ENCODE results near the gene C5orf63. TPM values are rescaled to one million over a fixed set of nuclear protein-coding genes. Genes with fewer than 3 reads are reported as not detected.

Gene C5orf63
- total RNA-seq, 3 donors from 2014 or later (not counting 1 experiment from before 2014, with no cell fraction given), result 10.4 to 18.8 (median 11.7) TPM

DNA sequence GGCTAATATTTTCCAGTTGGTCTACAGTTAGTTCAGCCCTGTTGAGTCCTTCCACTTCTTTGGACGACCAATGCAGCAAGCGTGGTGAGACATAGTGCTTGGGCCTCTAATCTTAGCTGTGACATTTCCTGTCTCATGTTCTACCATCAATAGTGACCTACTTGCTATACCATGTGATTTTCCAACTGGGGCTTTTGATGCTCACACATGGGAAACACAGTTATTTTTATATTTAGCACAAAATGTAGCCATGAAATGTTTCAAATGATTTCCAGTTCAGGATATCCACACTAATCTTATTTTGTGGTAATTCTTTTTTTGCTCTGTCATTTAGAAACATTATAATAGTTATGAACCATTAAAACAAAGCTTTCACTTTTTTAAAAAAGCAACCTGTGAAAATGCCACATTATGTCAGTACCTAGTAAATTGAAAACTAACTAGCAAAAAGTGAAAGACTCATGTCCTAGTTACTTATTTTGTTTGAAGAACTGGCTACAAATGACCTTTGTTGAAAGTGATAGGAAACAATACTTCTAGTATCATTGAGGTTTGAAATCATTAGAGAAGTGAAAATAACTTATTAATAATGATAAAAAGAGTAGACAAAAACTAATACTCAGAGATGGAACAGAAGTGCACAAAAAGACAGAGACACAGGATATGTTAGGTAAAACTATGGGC, 61.2 kb downstream of the C5orf63 start:
- peaks cover 3% of the 10 kb centered on the region for H3K4me1 ChIP-seq (ENCODE audit: control insufficient read depth, insufficient read depth, low read length)
- Mint-ChIP-seq H3K4me1 (peaks cover 10 to 22% of the 10 kb centered on the region in 2 donors), H3K27me3 (ENCODE audit: low read depth in 2 of 2) (no peaks in the 10 kb centered on the region), H3K27ac (peak overlapping the region; percentile 58 to 72), H3K4me3 (no peak overlapping the region), H3K9me3 (peaks cover 0 to 2% of the 10 kb centered on the region in 2 donors), H3K36me3 (no peaks in the 10 kb centered on the region)
- 4% methylated on average over 2 of the region's 2 CpGs for WGBS (ENCODE audit: insufficient coverage)
- H3K27ac ChIP-seq (ENCODE audit: low read length), result no peak overlapping the region
- intact Hi-C loops (cut with micrococcal nuclease), result no loop called here
- peak; percentile 75 to 97 (median 89) for ATAC-seq
- peak in 1 of 2 donors; percentile 10 for DNase-seq
- no peaks in the 10 kb centered on the region for H3K27me3 ChIP-seq (ENCODE audit: control insufficient read depth, insufficient read depth, low read length)
- H3K9me3 ChIP-seq (ENCODE audit: control insufficient read depth, insufficient read depth, low read length), result no peaks in the 10 kb centered on the region
- TF ChIP-seq, protein P1, sequence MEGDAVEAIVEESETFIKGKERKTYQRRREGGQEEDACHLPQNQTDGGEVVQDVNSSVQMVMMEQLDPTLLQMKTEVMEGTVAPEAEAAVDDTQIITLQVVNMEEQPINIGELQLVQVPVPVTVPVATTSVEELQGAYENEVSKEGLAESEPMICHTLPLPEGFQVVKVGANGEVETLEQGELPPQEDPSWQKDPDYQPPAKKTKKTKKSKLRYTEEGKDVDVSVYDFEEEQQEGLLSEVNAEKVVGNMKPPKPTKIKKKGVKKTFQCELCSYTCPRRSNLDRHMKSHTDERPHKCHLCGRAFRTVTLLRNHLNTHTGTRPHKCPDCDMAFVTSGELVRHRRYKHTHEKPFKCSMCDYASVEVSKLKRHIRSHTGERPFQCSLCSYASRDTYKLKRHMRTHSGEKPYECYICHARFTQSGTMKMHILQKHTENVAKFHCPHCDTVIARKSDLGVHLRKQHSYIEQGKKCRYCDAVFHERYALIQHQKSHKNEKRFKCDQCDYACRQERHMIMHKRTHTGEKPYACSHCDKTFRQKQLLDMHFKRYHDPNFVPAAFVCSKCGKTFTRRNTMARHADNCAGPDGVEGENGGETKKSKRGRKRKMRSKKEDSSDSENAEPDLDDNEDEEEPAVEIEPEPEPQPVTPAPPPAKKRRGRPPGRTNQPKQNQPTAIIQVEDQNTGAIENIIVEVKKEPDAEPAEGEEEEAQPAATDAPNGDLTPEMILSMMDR (IDR thresholded peaks at IDR 0.05), result no peak
- no peaks in the 10 kb centered on the region for H3K36me3 ChIP-seq (ENCODE audit: control insufficient read depth, insufficient read depth, low read length)
- no peak overlapping the region for H3K4me3 ChIP-seq (ENCODE audit: low read length)

DNA sequence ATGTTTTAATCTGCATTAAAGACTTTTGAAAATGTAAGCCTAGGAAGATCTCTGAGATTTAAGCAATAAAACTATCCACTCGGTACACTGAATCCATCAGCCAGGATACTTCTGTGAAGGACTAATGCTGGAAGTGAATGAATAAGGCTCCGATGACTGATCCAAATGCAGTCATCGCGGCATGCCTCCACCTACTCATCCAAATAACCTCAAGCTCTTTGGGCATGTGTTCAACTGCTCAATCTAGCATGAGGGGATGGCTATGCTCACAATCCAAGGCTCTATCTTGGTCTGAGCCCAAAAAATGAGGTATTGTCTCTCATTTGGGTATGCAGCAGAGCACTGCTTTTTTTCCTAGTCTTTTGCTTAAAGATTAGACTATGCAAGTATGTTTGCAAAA, 62.1 kb downstream of the C5orf63 start:
- Histone ChIP-seq H3K4me3 (ENCODE audit: low read length) (no peak overlapping the region), H3K4me1 (ENCODE audit: control insufficient read depth, insufficient read depth, low read length) (peaks cover 3% of the 10 kb centered on the region), H3K36me3 (ENCODE audit: control insufficient read depth, insufficient read depth, low read length) (no peaks in the 10 kb centered on the region), H3K27me3 (ENCODE audit: control insufficient read depth, insufficient read depth, low read length) (no peaks in the 10 kb centered on the region), H3K9me3 (ENCODE audit: control insufficient read depth, insufficient read depth, low read length) (no peaks in the 10 kb centered on the region), H3K27ac (ENCODE audit: low read length) (no peak overlapping the region)
- Mint-ChIP-seq H3K36me3 (no peaks in the 10 kb centered on the region), H3K27me3 (ENCODE audit: low read depth in 2 of 2) (no peaks in the 10 kb centered on the region), H3K9me3 (peaks cover 0 to 2% of the 10 kb centered on the region in 2 donors), H3K27ac (peak overlapping the region in 1 of 2 donors; percentile 72), H3K4me3 (no peak overlapping the region), H3K4me1 (peaks cover 10 to 22% of the 10 kb centered on the region in 2 donors)
- 97% methylated on average over 4 of the region's 4 CpGs for WGBS (ENCODE audit: insufficient coverage)
- intact Hi-C loops (cut with micrococcal nuclease), result no loop called here
- DNase-seq (no peak), ATAC-seq (no peak)
- TF ChIP-seq, protein P1 (IDR thresholded peaks at IDR 0.05), result no peak

DNA sequence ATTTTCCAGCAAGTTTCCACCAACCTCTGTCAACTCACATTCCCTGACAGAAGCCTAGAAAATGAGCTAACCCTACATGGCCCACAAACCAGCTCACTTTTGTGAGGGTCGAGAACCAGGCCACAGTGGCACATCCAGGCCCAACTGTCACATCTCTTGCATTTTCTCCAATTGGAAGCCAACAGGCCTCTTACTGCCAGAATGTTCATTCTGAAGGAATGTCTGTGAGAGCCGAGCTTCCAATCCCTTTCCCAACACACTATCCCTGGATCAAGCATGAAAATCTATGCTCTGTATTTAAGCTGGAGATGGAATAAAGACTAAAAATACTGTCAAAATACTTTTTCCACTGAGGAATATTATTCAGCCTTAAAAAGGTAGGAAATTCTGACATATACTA, 62.9 kb downstream of the C5orf63 start:
- intact Hi-C loops (cut with micrococcal nuclease), result no loop called here
- Mint-ChIP-seq H3K27ac (no peak overlapping the region), H3K4me3 (no peak overlapping the region), H3K27me3 (ENCODE audit: low read depth in 2 of 2) (no peaks in the 10 kb centered on the region), H3K36me3 (no peaks in the 10 kb centered on the region), H3K9me3 (peaks cover 0 to 2% of the 10 kb centered on the region in 2 donors), H3K4me1 (peaks cover 10 to 22% of the 10 kb centered on the region in 2 donors)
- TF ChIP-seq, protein P1 (IDR thresholded peaks at IDR 0.05), result no peak
- ATAC-seq, result no peak
- Histone ChIP-seq H3K4me3 (ENCODE audit: low read length) (no peak overlapping the region), H3K9me3 (ENCODE audit: control insufficient read depth, insufficient read depth, low read length) (no peaks in the 10 kb centered on the region), H3K27me3 (ENCODE audit: control insufficient read depth, insufficient read depth, low read length) (no peaks in the 10 kb centered on the region), H3K27ac (ENCODE audit: low read length) (no peak overlapping the region), H3K36me3 (ENCODE audit: control insufficient read depth, insufficient read depth, low read length) (no peaks in the 10 kb centered on the region), H3K4me1 (ENCODE audit: control insufficient read depth, insufficient read depth, low read length) (peaks cover 3% of the 10 kb centered on the region)
- whole genome bisulfite sequencing (ENCODE audit: insufficient coverage), result 100% methylated on average over 2 of the region's 2 CpGs
- DNase-seq, result no peak

DNA sequence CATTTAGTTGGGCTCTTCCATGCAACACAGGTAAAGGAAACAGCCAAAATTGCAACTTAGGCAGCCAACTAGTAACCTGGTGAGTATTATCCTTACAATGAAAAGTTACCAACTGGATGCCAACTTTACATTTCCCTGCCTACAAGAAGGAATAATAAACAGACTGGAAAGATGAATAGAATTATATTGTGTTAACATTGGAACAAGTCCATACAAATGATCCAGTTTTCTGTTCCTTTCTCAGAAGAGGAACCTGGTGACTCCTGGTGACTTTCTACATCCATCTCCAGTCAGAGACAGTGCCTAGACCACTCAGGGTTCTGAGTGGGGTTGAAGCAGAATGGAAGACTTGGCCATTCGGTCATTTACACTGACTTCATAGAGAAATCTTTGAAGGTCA, 63.5 kb downstream of the C5orf63 start:
- Mint-ChIP-seq H3K36me3 (no peaks in the 10 kb centered on the region), H3K27ac (no peak overlapping the region), H3K9me3 (peaks cover 0 to 2% of the 10 kb centered on the region in 2 donors), H3K4me1 (peaks cover 10 to 22% of the 10 kb centered on the region in 2 donors), H3K27me3 (ENCODE audit: low read depth in 2 of 2) (no peaks in the 10 kb centered on the region), H3K4me3 (no peak overlapping the region)
- Histone ChIP-seq H3K4me1 (ENCODE audit: control insufficient read depth, insufficient read depth, low read length) (peaks cover 3% of the 10 kb centered on the region), H3K9me3 (ENCODE audit: control insufficient read depth, insufficient read depth, low read length) (no peaks in the 10 kb centered on the region), H3K4me3 (ENCODE audit: low read length) (no peak overlapping the region), H3K36me3 (ENCODE audit: control insufficient read depth, insufficient read depth, low read length) (no peaks in the 10 kb centered on the region), H3K27me3 (ENCODE audit: control insufficient read depth, insufficient read depth, low read length) (no peaks in the 10 kb centered on the region), H3K27ac (ENCODE audit: low read length) (no peak overlapping the region)
- no CpG with 5 or more reads among the region's 1 CpG for WGBS (ENCODE audit: insufficient coverage)
- ATAC-seq (no peak), DNase-seq (no peak)
- intact Hi-C loops (cut with micrococcal nuclease), result no loop called here
- TF ChIP-seq, protein P1 (IDR thresholded peaks at IDR 0.05), result no peak
